ELR (cell line): ENCODE data around the gene CDC42EP2.

Experiments
- DNase-seq: peaks from one replicate; pipeline ENCODE4 v3.0.0-alpha.2; 2015; ENCODE audit warnings: low read depth

The CDC42EP2 gene, protein sequence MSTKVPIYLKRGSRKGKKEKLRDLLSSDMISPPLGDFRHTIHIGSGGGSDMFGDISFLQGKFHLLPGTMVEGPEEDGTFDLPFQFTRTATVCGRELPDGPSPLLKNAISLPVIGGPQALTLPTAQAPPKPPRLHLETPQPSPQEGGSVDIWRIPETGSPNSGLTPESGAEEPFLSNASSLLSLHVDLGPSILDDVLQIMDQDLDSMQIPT

DNA sequence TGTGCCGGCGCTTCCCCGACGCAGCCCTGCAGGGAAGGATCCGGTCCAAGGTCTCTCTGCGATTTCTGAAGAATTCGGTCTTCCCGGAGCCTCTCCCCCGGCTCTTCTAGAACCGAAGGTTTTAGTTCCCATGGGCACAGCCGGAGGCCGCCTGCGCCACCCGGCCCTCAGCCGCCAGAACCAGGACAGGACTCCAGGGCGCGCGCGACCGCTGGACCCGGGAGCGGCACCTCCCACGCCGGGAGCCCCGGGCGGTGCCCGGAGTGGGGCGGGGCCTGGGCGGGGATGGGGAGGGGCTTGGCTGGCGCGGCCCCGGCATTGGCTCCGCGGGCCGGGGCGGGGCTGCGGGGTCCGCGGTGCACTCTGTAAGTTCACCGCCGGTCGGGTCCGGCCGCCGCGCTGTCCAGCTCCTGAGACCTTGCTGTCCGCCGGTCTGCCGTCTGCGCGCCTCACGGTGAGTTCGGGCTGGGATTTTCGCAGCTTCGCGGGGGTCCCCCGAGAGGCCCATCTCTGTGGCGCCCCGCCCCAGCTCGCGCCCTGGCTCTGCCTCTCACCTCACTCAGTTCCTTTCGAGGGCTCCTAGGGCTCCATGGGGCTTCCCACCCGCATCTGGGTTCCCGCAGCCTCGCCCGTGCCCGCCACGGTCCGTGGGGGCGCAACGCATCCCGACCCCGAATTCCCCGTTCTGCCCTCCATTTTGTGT lies at the start of gene CDC42EP2:
Gene CDC42EP2, plus strand, starts transcription at position 366 of the 703 bp plus-strand sequence. CDS start 6,033 bp downstream, outside the sequence.
- peak; percentile 85 for DNase-seq

DNA sequence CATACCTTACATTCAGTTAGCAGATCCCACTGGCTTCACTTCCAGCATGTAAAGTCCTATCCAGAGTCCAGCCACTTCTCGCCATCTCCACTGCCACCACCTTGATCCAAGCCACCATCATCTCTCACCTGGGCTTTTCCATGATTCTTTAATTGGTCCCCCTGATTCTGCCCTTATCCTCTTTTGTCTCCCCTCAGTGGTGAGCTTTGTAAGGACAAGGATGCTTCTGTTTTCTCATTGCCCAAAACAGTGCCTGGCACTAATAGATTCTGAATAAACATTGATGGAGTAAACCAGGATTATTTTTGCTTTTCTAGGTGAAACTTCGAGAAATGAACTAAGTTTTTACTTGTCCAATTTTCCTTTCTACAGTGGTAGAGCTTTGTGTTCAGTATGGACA lies 48.5 kb upstream of the CDC42EP2 start:
- DNase-seq: peak; percentile 40

DNA sequence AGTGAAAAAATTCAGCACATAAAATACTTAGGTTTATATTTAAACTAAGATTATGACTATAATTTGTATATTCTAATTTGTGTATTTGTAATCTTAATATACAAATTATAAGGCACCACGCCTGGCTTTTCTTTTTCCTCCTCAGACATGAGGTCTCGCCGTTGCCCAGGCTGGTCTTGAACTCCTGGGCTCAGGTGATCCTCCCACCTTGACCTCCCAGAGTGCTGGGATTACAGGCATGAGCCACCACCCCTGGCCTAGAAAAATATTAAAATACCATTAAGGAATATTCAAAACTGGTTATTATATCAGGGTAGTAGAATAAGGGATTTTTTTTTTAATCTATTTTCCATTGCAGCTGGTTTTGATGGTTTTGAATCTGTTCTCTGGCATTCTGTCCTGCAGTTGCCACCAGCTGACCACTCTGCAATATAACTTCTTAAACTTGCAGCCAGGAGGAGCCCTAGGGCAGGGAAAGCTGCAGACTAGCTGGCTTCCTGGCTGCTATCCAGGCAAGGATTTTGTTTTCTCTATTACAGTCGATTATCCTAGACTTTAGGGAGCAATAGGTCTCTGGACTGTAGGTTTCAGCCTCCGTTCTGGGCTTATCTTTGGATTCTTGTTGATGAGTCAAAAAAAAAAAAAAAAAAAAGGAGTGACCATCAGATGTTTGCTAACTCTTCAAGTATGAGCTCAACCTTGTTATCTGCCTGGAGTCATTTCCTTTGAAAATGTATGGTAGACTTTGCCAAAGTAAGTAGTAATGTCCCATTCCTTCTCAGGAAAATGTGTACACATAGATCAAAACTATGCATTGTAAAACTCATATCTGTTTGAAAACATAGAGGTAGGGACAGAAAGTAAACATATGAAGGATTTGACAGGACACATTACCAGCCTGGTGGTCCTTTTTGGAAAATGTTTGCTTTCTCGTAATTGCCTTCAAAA lies 39.7 kb upstream of the CDC42EP2 start:
- peak; percentile 99 for DNase-seq

DNA sequence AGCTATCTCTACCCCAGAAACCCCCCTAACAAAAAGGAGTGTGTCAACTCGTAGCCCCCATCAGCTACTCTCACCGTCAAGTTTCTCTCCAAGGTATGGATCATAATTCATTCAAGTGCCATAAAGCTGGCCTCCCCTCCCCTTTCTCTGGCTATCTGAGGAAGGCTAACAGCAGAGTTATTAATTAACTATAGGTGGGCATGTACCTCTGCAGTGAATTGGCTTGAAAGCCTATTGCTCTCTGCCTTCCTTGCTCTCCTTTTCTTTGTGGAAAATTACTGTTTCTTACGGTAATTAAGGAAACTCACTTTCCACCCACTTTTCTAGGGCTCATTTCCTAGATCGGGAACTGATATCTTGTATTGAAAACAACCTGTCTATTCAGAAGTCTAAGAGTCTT lies 38.8 kb upstream of the CDC42EP2 start:
- no peak for DNase-seq

DNA sequence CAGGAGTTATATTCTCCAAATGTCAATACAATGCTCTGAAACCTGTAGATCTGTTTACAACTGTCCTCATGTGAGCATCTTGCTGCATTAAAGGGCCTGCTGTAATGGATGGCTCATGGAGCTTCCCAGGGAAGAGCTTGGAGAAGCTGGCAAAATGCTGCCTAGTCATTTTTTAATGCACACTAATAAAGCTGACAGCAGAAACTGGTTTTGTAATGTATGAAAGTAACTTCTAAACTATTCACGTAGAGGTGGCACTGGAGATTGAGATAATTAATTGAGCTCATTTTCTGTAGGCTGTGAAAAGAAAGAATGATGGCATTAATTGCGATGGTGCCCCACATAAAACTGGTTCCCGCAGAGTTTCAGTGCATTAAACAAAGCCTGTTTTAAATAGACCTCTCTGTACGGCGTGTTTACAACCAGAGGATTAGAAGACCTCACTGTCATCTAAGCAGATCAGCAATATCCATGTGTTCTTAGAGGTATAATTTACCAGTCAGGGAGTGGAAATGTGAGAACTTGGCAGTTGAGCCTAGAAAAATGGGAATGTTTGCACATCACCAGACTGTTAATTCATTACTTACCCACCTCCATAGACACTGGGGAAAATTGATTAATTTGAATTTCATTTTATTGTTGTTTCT lies 36.9 kb upstream of the CDC42EP2 start:
- no peak for DNase-seq

DNA sequence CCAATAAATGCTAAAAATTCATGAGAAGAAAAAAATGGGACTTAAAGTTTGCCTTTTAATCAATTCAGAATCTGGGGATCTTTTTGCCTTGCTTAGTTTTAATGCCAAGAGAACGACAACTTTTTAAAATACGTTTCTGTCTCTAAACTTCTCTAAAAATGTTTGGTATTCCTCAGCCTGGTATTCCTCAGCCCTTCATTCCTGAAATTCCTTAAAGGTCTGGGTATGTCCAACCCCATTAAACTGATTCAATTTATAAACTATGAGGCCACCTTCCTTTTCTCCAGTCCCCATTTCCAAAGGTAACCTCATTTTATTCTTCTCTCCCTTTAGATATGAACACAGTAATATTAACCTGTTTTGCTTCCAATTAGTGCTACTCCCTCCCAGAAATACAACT lies 36.3 kb upstream of the CDC42EP2 start:
- DNase-seq: peak; percentile 28

DNA sequence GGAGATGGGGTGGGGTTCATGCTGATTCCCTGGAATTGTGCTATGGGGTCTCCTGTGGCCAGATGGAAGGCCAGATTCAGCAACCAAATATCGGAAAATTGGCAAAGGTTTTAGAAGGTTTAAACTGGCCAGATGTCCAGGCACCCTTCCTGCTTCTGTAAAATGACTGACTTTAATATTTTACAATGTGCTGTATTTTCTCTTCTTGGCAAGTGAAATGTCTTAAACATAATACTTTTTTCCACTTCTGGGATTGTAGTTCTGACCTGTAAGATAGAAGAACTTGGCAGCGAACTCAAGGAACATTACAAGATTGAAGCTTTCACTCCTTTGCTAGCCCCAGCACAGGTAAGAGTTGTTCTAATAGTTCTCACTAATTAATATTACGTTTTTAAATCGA lies 35.4 kb upstream of the CDC42EP2 start:
- no peak for DNase-seq

DNA sequence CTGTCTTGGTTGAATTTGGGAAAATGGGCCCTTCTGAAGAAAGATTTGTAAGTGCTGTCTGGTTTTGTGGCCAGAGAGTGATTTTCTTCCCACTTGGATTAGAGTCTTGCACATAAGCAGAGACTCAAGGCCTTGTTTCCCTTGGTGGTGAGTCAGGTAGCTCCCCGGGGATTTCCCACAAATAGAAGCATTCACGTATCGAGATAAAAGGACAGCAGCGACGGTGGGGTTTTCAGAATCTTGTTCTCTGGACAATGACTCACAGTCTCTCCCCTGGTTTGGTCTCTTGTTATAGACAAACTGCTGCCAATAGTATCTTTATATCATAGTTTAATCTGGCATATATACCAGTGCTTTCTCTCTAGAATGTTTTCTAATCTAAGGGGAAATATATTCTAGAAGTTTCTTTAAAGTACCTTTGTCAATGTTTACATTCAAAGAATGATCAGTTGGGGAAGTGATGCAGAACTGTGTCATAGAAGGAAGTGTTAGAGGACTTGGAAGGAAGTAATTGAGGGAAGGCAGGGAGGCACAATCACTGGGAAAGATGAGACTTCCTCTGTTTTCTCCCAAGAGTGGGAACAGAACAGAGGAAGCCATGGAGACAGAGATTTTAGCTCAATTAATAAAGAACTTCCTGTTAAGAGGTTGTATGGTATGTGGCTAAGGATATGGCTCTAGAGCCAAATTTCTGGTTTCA lies 34.8 kb upstream of the CDC42EP2 start:
- peak; percentile 98 for DNase-seq

DNA sequence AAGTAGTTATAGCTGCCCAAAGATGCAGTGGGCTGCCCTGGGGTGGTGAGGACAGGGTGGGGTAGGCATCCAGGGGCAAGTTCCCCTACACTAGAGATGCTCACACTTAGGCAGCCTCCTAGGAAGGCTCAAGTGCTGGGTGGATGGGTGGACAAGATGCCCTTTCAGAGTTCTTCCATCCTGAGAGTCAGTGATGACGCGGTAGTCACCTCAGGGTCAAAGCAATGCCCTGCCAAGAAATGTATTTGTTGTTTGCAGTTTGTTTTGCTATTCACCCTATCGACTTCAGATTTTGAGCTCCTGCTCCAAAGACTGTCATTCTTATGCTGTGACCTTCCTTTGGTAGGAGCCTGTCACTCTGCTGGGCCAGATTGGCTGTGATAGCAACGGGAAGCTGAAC lies 34.0 kb upstream of the CDC42EP2 start:
- no peak for DNase-seq

DNA sequence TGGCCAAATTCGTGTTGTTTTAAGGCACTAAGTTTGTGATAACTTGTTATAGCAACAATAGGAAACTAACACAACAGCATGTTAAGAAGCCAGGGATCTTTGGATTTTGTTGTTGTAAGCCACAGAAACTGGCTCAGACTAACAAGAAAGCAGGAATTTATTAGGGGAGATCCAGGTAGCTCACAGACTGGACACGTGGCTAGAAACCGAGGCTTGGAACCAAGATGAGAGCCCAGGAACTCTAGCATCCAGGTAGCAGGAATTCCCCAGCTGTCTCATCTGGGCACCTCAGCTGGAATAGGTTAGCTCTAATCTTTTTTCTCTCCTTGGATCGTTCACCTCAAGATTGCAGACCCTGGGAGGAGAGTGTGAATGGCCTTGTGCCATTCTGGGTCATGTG lies 28.0 kb upstream of the CDC42EP2 start:
- no peak for DNase-seq

DNA sequence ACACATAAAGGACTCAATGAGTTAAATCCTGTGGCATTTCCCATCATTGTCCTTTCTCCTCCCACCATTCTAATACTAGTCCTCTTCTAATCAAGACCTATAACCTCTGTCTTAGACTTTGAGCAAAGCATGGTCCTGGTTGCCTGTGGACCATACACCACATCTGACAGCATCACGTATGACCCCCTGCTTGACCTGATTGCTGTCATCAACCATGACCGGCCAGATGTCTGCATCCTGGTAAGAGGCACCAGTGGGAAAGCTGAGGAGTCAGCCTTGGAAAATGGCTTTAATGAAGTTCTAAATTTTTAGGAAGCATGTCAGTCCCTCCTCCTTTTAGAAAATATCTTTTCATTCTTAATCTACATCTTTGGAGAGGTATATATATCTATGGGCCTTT lies 27.1 kb upstream of the CDC42EP2 start:
- DNase-seq: no peak

DNA sequence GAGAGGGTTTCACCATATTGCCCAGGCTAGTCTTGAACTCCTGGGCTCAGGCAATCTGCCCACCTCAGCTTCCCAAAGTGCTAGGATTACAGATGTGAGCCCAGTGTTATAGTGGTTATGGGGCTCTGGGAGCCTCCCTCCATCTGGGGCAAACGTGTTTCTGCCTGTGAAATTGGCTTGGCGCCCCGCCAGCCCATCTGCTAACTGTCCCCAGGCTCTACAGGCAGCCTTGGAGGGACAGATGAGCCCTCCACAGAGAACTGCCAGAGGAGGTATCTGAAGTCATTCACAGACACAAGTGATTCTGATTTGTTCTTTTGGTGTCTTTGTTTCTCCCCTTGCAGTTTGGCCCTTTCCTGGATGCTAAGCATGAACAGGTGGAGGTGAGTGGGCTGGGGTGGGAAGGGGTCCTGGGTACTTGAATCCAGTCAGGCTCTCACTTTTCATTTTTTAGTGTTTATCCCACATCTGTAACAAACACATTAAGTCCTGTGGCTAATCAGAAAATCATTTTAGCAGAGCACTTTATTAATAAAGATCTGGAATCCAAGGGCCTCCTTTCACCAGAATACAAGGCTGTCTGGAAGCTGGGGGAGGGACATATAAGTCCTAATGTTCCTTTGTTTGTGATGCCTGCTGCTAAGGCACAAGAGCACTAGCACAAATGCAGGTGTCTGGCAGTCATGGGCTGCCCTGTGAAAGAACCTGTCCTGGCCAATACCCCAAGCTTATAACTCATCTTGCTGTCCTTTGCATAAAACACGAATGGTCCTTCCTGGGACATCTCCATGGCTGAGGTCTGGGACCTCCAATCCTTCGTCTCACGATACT lies 25.7 kb upstream of the CDC42EP2 start:
- no peak for DNase-seq

DNA sequence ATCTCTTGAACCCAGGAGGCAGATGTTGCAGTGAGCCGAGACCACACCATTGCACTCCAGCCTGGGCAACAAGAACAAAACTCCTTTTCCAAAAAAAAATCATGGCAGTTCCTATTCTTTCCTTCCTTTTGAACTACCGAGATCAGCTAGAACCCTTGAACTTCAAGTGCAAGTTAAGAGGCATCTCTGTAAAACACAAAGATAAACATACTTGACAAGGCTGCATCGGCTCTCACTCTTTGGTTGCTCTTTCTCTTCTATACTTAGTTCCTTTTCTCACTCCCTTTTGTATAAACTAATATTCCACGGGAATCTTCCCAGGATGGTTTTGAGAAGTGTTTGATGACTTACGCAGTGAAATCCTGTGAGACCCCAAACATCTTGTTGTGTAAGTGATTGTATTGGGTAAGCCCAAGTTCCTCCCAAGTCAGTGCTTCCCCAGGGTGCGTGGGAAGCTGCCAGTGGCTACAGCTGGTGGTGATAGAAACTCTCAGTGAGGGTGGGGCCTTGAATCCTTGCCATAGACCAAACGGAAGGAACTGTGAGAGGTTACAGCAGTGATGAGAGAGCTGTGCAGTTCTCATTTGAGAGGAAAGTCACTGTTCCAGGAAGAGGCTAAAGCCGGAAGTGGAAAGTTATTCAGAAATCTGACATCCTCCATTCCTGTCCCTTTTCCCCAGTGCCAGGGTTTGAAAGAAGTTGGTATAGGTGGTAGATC lies 24.1 kb upstream of the CDC42EP2 start:
- peak; percentile 93 for DNase-seq

DNA sequence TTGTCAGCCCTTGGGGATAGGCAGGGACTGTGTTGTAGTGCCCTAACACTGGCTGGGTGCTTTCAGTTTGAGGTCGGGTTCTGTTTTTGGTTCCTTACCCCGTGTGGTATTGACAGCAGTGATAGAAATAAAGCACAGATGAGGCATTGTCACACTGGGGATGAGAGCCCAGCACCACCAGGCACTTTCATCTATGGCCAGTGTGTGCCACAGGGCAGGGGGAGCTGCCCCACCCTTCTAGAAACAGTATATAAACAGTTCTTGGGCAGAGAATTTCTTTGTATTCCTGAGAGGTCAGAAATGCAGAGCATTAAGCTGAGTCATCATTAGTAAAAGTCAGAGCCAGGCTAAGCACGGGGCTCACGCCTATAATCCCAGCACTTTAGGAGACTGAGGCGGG lies 23.1 kb upstream of the CDC42EP2 start:
- DNase-seq: peak; percentile 85

DNA sequence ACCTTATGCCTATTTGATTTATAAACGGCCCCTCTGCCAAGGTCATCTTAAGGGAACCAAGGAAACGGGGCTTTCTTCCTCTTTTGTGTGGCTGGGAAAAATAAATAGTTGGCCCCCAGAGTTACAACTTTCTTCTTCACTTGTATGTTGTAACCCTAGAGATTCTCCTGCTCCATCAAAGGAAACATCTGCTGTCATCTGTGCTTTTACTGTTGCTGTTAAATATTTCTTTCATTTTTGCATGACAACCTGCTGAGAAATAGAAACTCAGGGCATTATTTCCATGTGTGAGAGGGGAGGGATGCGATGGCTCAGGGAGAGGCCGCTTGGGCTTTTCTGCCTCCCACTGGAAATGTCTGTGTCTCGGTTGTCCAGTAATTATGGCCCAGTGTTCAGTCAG lies 21.8 kb upstream of the CDC42EP2 start:
- DNase-seq: no peak

DNA sequence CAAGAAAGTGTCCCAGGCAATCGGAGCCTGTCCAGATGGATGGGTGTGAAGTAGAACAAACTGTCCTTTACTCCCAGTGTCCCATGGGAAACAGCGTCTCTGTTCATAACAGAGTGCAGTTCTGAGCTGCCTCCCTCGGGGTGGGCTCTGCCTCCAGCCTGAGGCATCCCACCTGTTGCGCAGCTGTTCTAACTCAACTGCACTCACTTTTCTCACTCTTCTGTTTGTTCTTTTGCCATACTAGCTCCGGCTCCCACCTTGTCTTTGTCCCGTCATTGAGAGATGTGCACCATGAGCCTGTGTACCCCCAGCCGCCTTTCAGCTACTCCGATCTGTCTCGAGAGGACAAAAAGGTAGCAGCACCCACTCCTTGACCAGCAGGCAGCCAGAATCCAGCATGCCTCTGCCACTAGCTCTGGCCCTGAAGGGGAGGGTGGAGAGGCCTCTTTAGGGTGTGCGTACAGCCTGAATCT lies 20.7 kb upstream of the CDC42EP2 start:
- DNase-seq: no peak

DNA sequence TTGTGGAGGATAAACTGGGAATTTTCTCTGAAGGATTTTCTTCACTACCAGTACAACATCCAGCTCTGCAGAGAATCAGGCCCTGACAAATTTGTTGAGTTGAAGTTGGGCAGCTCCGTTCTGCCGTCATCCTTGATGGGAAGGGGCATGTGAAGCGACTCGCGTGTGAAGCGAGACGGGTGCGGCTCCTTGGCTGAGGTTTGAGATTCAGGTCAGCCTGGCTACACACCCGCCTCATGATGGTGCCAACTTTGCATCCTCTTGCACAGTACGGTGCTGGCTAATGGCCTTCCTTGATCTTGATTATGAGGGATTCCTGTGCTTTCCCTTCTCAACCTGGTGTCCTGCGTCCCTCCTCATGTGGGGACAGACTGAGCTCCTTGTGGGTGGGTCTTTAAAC lies 19.7 kb upstream of the CDC42EP2 start:
- no peak for DNase-seq

DNA sequence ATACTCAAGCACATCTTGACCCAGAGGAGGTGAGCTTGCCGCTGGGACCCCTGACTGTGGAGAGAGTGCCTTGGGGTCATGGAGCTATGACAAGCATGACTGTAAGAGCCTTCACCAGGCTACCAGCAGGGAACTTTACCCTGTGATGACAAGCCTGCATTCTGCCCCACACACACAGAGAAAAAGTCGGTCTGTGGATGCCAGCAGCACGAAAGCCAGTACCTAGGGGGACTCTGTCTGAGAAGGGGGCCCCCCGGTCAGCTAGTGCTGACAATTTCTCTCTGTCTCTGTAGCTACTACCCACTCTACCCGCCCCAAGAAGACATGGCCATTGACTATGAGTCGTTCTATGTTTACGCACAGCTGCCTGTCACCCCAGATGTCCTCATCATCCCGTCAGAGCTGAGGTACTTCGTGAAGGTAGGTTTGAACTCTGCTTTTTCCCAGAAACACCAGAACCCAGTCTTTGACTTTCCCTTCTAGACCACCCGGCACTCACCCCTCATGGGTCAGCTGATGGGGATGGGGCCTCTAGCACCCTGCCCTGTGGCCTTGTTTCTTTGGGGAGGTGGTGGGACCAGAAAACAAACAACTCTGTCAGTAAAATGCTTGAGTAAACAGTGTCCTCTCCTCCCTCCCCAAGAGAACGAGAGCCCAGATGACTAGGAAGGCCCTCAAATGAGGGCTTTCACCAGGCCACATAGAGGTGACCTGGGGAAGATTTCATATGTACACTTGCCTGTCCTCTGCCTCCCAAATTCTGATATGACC lies 18.9 kb upstream of the CDC42EP2 start:
- DNase-seq: no peak

DNA sequence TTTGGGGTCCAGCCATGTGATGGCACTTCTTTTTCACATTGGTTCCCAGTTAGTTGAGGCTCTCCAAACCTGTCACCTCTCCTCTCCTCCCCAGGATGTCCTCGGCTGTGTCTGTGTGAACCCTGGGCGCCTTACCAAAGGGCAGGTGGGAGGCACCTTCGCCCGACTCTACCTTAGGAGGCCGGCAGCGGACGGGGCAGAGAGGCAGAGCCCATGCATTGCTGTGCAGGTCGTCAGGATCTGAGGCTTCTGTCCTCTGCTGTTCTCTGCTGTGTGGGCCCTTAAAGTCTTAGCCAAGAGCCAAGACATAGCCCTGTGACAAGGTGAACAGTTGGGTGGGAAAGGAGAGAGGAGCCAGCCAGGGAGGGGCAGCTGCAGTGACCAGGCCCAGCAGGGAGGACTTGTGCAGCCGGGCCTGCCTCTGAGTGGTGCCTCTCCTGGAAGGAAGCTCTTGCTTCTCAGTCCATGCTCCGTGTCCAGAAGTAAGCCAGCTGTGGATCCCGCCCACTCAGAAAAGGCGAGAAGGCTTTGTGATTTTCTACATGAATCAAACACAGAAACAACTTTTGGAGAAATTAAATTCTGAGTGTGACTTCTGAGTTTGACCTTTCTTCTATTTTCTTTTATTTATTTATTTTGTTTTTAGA lies 17.5 kb upstream of the CDC42EP2 start:
- DNase-seq: no peak
